ENCODE results near the gene TRAPPC3. TPM values are rescaled to one million over a fixed set of nuclear protein-coding genes. Genes with fewer than 3 reads are reported as not detected.

TRAPPC3 gene
- total RNA-seq, 2 donors from 2014 or later = 51.4 to 54.7 TPM

- peak; percentile 91 for DNase-seq (ENCODE audit: low spot score)
- intact Hi-C loops (cut with DNase I) = loop anchor here in 1 of 2 donors (5.0 kb wide), 1 partner anchor 1316 kb away; the partner anchor contains the start of gene ZC3H12A
Measured at GRCh38 chr1:36156329-36157114, 7.2 kb upstream of the TRAPPC3 start.

DNA sequence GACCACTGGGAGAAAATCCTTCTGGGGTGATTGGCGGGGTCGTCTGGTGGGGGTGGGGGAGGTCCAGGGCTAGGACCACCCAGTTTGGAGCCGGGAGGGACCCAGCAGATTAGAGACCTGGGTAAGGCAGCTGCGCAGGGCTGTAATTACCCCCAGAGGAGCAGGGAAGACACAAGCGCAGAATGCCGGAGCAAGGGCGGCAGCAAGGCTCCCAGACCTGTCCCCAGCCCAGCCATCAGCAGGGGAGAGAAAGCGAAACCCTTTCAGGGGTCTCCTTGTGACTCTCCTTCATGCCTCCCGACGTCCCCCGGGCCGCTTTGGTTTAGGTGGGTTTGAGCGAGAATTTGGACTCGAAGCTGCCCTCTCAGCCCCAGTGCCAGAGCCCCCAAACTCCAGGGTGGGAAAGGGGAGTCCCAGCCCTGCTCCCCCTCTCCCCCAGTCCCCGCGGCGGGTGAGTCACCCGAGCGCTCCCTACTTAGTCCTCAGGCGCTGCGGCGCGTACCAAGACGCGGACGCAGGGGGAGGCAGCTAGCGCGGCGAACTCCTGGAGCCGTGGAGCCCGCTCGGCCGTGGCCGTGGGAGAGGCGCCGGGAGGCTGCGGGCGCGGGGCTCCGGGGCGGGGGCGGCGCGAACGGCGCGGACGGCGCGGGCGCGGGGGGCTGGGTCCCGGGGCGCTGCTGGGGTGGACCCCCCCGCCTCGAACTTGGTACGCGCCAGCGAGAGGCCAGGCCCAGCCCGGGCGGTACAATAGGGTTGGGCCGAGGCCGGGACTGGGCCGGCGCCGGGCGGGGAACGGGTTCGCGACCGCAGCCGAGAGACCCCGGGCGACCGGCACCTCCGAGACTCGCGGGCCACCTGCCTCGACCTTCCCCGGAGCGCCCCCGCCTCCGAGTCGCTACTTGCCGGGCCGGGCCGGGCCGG is 6.4 kb upstream of the TRAPPC3 start, which contains the start of gene MAP7D1:
Gene MAP7D1 (plus strand): TSS at position 753 of the 921 bp plus-strand sequence. CDS start 258 bp downstream, outside the sequence.
- DNase-seq (ENCODE audit: low spot score) = peak; percentile 97
- intact Hi-C loops (cut with DNase I) = loop anchor here in 1 of 2 donors (5.0 kb wide), 1 partner anchor 1317 kb away; the partner anchor contains the start of gene ZC3H12A

DNA sequence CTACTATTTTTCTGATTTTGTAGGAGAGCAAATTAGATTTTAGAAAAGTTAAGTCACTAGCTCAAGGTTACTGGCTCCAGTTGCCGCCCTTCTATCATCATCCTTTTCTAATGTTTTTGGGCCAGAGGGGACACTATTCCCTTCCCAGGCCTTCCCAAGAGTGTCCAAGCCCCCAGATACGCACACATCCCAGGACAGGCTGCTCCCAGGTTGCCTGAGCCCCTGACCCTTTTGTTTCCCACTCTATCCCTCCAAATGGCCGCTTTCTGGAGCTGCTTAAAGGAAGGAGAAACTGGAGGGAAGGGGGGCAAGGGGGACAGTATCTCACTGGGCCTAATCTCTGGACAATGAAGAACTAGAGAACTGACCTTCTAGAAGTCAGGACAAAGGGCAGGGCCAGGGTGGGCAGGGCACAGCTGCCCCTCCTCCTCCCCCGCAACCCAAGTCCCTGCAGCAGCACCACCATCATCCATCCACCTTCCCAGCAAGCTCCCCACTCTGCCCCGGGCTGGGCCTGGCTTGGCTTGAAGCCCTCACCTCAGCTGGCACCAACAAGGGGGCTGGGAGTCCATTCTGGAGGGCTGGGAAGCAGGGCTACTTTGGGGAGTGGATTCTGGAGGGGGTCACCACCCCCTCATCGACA is 5.6 kb upstream of the TRAPPC3 start:
- intact Hi-C loops (cut with DNase I) = loop anchor here in 1 of 2 donors (5.0 kb wide), 1 partner anchor 1317 kb away; the partner anchor contains the start of gene ZC3H12A
- no peak for DNase-seq (ENCODE audit: low spot score)

DNA sequence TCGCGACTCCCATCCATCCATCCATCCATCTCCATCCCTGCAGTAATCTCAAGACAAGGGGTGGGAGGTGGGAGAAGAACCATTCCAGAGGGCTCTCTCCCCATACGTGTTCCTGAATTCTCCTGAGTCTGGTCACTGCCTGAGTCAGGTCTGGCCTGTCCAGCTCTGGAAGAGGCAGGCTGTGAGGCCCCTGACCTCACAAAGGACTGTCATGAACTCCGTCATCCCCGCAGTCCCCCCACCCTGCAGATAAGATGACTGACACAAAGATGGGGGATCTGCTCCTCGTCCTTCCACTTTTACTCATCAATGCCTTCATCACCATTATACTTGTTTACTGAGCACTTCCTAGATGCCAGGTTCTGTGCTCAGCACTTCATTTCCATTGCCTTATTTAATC is 5.0 kb upstream of the TRAPPC3 start:
- intact Hi-C loops (cut with DNase I) = no loop called here
- no peak for DNase-seq (ENCODE audit: low spot score)

DNA sequence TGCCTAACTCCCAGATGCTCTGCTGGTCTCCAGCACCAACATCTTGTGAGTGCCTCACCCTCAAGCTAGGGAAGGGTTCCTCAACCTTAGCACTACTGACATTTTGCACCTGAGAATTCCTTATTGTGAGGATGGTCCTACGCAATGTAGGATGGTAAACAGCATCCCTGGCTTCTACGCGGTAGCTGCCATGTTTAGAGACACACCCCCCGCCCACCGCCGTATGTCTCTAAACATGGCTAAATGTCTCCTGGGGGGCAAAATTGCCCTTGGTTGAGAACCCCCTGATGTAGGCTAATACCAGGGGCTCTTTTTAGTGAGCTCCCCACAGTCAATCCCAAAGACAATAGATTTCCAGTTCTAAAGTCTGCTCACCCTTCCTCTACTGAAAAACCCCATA is 4.2 kb upstream of the TRAPPC3 start:
- intact Hi-C loops (cut with DNase I) = no loop called here
- DNase-seq (ENCODE audit: low spot score) = no peak

GRCh38 chr1:36151845-36152203 is 2.5 kb upstream of the TRAPPC3 start:
- intact Hi-C loops (cut with DNase I) = no loop called here
- DNase-seq (ENCODE audit: low spot score) = no peak

GRCh38 chr1:36151134-36151844 is 2.0 kb upstream of the TRAPPC3 start:
- DNase-seq (ENCODE audit: low spot score) = no peak
- intact Hi-C loops (cut with DNase I) = no loop called here

DNA sequence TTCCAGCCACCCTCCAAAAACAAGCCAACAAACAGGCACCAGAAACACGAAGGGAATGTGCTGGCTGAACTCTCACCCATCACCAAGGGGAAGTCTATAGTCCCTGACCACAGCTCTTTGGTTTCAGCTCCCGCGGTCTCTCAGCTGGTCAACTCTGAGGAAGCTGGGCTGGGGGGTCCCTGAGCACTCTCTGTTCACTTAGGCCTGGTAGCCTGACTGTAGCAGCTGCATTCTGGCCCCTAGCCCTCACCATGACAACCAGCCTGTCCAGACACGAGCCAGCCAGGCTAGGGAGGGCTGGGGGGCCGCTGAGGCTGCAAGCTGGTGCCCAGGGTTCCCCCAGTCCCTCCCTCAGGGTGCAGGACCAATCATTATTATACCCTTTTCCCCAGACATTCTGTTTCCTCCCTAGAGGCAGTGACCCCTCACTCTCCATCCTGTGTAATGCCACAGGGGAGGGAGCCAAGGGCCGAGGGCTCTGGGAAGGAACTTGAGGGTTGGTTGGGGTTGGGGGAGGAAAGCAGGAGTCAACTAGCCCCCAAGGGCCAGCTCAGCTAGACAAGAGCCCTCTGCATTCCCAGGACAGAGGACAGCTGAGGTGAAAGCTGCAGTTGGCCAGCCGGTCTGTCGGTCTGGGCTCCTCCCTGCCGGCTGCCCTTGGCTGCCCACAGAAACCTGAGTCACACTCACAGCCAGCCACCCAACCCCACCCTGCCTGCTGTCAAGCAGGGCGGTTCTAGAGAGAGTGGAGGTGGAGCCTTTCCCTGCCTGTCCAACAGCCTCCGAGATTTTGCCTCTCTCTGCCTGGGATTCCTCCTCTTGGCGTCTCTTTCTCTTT is 1.2 kb upstream of the TRAPPC3 start:
- DNase-seq (ENCODE audit: low spot score) = peak; percentile 97
- intact Hi-C loops (cut with DNase I) = no loop called here

- intact Hi-C loops (cut with DNase I) = loop anchor here in 1 of 2 donors (10.0 kb wide), 1 partner anchor 55 kb away; no protein-coding TSS in a partner anchor
- no peak for DNase-seq (ENCODE audit: low spot score)
Measured at GRCh38 chr1:36149973-36150295, 648 bp upstream of the TRAPPC3 start.

GRCh38 chr1:36148821-36149236 is 457 bp downstream of the TRAPPC3 start:
- intact Hi-C loops (cut with DNase I) = loop anchor here in 1 of 2 donors (10.0 kb wide), 1 partner anchor 54 kb away; no protein-coding TSS in a partner anchor

GRCh38 chr1:36144413-36144812 is 4.9 kb downstream of the TRAPPC3 start:
- intact Hi-C loops (cut with DNase I) = loop anchor here in 1 of 2 donors (10.0 kb wide), 1 partner anchor 50 kb away; no protein-coding TSS in a partner anchor

More at GRCh38 chr1:36148821-36149236, 457 bp downstream of the TRAPPC3 start:
- no peak for DNase-seq (ENCODE audit: low spot score)

GRCh38 chr1:36143424-36143823 is 5.9 kb downstream of the TRAPPC3 start:
- no peak for DNase-seq (ENCODE audit: low spot score)
- intact Hi-C loops (cut with DNase I) = loop anchor here in 1 of 2 donors (10.0 kb wide), 1 partner anchor 49 kb away; no protein-coding TSS in a partner anchor

More at GRCh38 chr1:36144413-36144812, 4.9 kb downstream of the TRAPPC3 start:
- no peak for DNase-seq (ENCODE audit: low spot score)

GRCh38 chr1:36142121-36142520 is 7.2 kb downstream of the TRAPPC3 start:
- intact Hi-C loops (cut with DNase I) = loop anchor here in 1 of 2 donors (10.0 kb wide), 1 partner anchor 47 kb away; no protein-coding TSS in a partner anchor
- no peak for DNase-seq (ENCODE audit: low spot score)

- intact Hi-C loops (cut with DNase I) = no loop called here
- no peak for DNase-seq (ENCODE audit: low spot score)
Measured at GRCh38 chr1:36139521-36139920, 9.8 kb downstream of the TRAPPC3 start.

- DNase-seq (ENCODE audit: low spot score) = no peak
- intact Hi-C loops (cut with DNase I) = no loop called here
Measured at GRCh38 chr1:36137776-36138175, 11.5 kb downstream of the TRAPPC3 start.

GRCh38 chr1:36137226-36137625 is 12.1 kb downstream of the TRAPPC3 start:
- DNase-seq (ENCODE audit: low spot score) = no peak
- intact Hi-C loops (cut with DNase I) = no loop called here

DNA sequence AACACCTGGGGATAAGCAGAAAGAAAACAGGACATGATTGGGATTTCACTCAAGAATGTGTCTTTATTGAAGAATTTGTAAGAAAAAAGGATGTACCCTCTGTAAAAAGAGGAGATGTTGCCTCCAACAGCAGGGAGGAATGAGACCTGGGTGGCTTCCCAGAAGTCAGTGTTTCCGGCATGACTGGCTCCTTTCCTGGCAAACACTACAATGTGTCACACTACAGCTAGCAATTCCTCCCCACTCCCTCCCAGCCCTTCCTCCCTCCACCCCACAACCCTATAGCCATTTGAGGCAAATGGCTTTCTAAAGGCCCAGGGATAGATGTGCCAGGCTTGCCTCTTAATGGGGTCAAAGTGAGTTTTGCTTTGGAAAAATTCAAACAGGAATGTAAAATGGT is 12.8 kb downstream of the TRAPPC3 start:
- DNase-seq (ENCODE audit: low spot score) = no peak
- intact Hi-C loops (cut with DNase I) = no loop called here

DNA sequence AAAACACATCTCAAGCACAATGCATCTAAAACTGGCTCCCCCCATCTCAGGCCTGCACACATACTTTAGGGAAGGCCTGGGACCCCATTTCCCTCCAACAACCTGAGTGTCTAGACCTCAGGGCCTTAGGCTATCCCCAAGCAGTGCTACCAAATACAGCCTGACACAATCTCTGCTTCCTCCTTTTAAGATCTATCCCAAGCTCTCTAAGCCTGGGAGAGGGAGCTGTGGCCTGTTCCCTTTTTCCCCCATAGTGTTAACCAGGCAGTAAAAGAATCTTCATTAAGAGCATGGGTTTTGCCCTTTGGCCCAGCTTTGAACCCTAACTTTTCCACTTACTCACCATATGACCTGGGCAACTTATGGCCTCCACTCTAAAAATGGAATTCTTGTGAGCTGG is 13.5 kb downstream of the TRAPPC3 start:
- DNase-seq (ENCODE audit: low spot score) = no peak
- intact Hi-C loops (cut with DNase I) = loop anchor here in 1 of 2 donors (2.0 kb wide), 1 partner anchor 35 kb away; no protein-coding TSS in a partner anchor
